Measurements from ENCODE around the gene OR11H6.
"Not testable (repeated sequence)": the region's sequence is repeated elsewhere in the genome, so short reads cannot be mapped to it uniquely, and the experiment has no call there.

GRCh38 chr14:20264361-20264760 is 40.9 kb downstream of the OR11H6 start:
- TF ChIP-seq SUZ12 (IDR thresholded peaks at IDR 0.05; ENCODE audit: extremely low read depth, insufficient read depth, insufficient read length); YY1 (IDR thresholded peaks at IDR 0.05; ENCODE audit: insufficient read depth, insufficient read length): not testable (repeated sequence)
